PFSK-1 (cell line): Measurements from ENCODE around the gene PKP2.

Source experiments
- FOXP2 ChIP-seq: optimal IDR thresholded peaks from 2 replicates; pipeline ENCODE3; 2011; ENCODE audit warnings: borderline replicate concordance, control low read depth, inconsistent platforms; ENCODE audit not compliant: insufficient read depth; ENCODE audit errors: extremely low read length, extremely low read depth
- POLR2AphosphoS5 ChIP-seq: IDR thresholded peaks from 2 replicates; pipeline ENCODE4 v1.6.1; 2012; ENCODE audit warnings: low read depth, mild to moderate bottlenecking, control low read depth, low read length, moderate library complexity
- SIN3A ChIP-seq: IDR thresholded peaks from 2 replicates; pipeline ENCODE4 v1.6.1; 2012; ENCODE audit warnings: mild to moderate bottlenecking, low read length, moderate library complexity, borderline replicate concordance; ENCODE audit not compliant: insufficient read depth
- TAF1 ChIP-seq: IDR thresholded peaks from 2 replicates; pipeline ENCODE4 v1.6.1; 2012; ENCODE audit warnings: low read length, control low read depth, borderline replicate concordance; ENCODE audit not compliant: insufficient read depth
- TF ChIP-seq, protein P1 (sequence below), 2 experiments: IDR thresholded peaks; 2 replicates each; pipeline versions ENCODE4 v1.6.1 to v1.8.0; 2011 to 2012; ENCODE audit warnings: low read depth in 2 of 2, low read length in 2 of 2, control low read depth in 1 of 2, inconsistent platforms in 1 of 2, mild to moderate bottlenecking in 1 of 2, moderate library complexity in 1 of 2; ENCODE audit not compliant: insufficient read depth in 1 of 2

The PKP2 gene

DNA sequence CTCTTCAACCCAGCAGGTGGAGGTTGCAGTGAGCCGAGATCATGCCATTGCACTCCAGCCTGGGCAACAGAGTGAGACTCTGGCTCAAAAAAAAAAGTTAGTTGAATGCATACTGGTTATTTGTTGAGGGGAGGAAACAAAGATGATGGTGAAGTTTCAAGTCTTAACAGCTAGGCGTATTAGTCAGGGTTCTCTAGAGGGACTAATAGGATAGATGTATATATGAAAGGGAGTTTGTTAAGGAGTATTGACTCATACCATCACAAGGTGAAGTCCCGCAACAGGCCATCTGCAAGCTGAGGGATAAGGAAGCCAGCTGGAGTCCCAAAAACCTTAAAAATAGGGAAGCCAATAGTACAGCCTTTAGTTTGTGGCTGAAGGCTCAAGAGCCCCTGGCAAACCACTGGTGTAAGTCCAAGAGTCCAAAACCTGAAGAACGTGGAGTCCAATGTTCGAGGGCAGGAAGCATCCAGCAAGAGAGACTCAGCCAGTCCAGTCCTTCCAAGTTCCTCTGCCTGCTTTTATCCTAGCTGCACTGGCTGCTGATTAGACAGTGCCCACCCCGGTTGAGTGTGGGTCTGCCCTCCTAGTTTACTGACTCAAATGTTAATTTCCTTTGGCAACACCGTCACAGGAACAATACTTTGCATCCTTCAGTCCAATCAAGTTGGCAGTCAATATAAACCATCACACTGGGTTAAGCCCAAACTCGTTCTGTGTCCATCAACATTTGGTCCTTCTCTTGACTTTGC lies 26.1 kb upstream of the PKP2 start:
- TF ChIP-seq, protein P1, sequence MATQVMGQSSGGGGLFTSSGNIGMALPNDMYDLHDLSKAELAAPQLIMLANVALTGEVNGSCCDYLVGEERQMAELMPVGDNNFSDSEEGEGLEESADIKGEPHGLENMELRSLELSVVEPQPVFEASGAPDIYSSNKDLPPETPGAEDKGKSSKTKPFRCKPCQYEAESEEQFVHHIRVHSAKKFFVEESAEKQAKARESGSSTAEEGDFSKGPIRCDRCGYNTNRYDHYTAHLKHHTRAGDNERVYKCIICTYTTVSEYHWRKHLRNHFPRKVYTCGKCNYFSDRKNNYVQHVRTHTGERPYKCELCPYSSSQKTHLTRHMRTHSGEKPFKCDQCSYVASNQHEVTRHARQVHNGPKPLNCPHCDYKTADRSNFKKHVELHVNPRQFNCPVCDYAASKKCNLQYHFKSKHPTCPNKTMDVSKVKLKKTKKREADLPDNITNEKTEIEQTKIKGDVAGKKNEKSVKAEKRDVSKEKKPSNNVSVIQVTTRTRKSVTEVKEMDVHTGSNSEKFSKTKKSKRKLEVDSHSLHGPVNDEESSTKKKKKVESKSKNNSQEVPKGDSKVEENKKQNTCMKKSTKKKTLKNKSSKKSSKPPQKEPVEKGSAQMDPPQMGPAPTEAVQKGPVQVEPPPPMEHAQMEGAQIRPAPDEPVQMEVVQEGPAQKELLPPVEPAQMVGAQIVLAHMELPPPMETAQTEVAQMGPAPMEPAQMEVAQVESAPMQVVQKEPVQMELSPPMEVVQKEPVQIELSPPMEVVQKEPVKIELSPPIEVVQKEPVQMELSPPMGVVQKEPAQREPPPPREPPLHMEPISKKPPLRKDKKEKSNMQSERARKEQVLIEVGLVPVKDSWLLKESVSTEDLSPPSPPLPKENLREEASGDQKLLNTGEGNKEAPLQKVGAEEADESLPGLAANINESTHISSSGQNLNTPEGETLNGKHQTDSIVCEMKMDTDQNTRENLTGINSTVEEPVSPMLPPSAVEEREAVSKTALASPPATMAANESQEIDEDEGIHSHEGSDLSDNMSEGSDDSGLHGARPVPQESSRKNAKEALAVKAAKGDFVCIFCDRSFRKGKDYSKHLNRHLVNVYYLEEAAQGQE (IDR thresholded peaks at IDR 0.05; ENCODE audit: insufficient read depth in 1 of 2, low read depth in 2 of 2, low read length in 2 of 2) = no peak
- TF ChIP-seq SIN3A = no peak
- no peak for TF ChIP-seq FOXP2
- TF ChIP-seq TAF1 = no peak
- TF ChIP-seq POLR2AphosphoS5 = no peak

DNA sequence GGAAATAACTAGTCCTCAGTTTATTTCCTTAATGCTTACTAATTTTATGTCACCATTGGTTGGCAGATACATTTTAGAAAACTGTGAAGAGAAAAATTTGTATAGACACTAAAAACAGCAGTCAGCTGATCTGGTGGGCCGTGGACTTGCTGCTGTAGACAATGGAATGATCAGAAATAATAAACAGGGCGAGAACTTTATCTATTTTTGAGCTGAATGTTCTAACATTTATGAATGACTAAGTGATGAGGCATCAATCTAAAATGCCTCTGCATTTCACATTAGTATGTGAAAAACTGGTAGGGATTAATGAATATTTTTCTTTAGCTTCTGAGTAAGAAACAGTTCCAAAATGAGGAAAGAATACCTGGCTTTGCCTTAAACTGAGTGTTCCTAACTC lies 24.8 kb upstream of the PKP2 start:
- TF ChIP-seq, protein P1 (IDR thresholded peaks at IDR 0.05; ENCODE audit: insufficient read depth in 1 of 2, low read depth in 2 of 2, low read length in 2 of 2) = no peak
- no peak for TF ChIP-seq FOXP2
- TF ChIP-seq TAF1 = no peak
- TF ChIP-seq POLR2AphosphoS5 = no peak
- TF ChIP-seq SIN3A = no peak

DNA sequence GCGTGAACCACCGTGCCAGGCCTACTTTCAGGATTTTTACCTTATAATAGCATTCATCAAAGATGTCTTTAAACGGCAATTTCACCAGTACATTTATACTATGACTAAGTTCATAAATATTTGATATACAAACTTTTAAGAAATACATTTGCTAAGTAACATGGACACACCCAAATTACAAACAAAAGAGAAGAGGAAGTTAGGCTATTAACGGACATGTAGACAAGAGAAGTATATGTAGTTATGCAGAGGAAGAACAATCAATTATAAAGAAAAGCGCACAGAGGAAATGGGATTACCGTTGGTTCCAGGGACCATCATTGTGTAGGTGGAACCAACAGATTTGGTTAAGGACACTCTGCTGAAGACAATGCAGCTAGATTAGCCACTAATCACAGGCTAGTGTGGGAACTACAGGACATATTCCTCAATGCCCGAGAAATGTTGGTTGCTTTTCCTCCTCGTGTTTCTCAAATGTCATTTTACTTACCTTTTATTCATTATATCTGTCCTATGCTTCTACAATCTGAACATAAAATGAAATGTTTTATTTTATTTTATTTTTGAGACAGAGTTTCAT lies 24.0 kb upstream of the PKP2 start:
- TF ChIP-seq TAF1 (no peak), FOXP2 (no peak), SIN3A (no peak), POLR2AphosphoS5 (no peak)
- TF ChIP-seq, protein P1 (IDR thresholded peaks at IDR 0.05; ENCODE audit: insufficient read depth in 1 of 2, low read depth in 2 of 2, low read length in 2 of 2) = no peak

DNA sequence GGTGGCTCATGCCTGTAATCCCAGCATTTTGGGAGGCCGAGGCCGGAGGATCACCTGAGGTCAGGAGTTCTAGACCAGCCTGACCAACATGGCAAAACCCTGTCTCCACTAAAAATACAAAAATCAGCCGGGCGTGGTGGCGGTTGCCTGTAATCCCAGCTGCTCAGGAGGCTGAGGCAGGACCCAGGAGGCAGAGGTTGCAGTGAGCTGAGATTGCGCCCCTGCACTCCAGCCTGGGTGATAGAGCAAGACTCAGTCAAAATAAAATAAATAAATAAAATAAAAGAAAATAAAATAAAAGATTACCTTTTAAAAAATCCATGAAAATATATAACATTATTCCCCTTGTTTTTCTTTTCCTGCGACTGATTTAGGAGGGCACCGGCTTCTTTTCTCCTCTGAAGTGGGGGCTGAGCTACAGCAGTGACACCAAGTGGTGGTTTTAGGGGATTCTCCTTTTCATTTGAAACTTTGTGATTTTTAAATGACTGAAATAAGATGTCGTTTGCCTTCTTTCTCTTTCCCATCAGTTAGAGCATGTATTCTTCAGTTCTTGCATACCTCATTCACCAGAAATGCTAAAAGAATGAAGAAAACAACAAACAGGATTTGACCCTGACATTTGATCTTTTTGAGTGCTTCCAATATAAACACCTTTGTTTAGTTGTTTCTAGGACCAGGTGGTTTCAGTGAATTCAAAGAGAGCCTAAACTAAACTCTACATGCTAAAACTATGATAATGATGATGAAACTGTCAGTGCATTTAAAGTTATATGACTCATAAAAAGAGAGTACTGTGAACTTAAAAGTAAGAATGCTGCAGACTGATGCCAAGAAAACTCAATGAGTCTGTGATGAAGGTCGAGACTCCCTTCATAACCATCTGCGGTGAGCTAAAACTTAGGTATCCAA lies 22.6 kb upstream of the PKP2 start:
- TF ChIP-seq TAF1 (no peak), FOXP2 (no peak), SIN3A (no peak), POLR2AphosphoS5 (no peak)
- TF ChIP-seq, protein P1 (IDR thresholded peaks at IDR 0.05; ENCODE audit: insufficient read depth in 1 of 2, low read depth in 2 of 2, low read length in 2 of 2) = no peak
